Psoas muscle (tissue), 8 donors: ENCODE measurements around the gene PTH1R. TPM values are rescaled to one million over a fixed set of nuclear protein-coding genes. Genes with fewer than 3 reads are reported as not detected.

Experiments
- ATAC-seq, 4 donors: fragments of 200-7000 bp; cut with Tn5 transposase; one replicate each; pipeline ENCODE4 v1.9.1; 2020; ENCODE audit warnings: moderate library complexity in 3 of 4, mild to moderate bottlenecking in 2 of 4
- DNase-seq, 2 donors: peaks; one replicate each; pipeline ENCODE4 v3.0.0-alpha.2; 2020
- H3K27ac ChIP-seq: fragments of 200-600 bp; one replicate; pipeline ENCODE4 v1.8.0; 2022
- H3K27me3 ChIP-seq, 3 donors: fragments of 200-600 bp in 1 of 3; one replicate each; pipeline versions ENCODE4 v1.6.1 to v1.8.0; 2013 to 2022; ENCODE audit warnings: low read length in 2 of 3, mild to moderate bottlenecking in 2 of 3, moderate library complexity in 1 of 3; ENCODE audit not compliant: insufficient read depth in 3 of 3
- H3K36me3 ChIP-seq, 2 donors: fragments of 200-600 bp in 1 of 2; one replicate each; pipeline versions ENCODE4 v1.6.1 to v1.8.0; 2013 to 2022; ENCODE audit warnings: low read depth in 1 of 2, mild to moderate bottlenecking in 1 of 2, moderate library complexity in 1 of 2; ENCODE audit not compliant: insufficient read depth in 1 of 2
- H3K4me1 ChIP-seq: fragments of 200-600 bp; one replicate; pipeline ENCODE4 v1.8.0; 2022
- H3K4me3 ChIP-seq: fragments of 200-600 bp; one replicate; pipeline ENCODE4 v1.8.0; 2022; ENCODE audit warnings: mild to moderate bottlenecking
- H3K9me3 ChIP-seq: fragments of 200-600 bp; one replicate; pipeline ENCODE4 v1.8.0; 2022
- WGBS, 3 donors: extraction: QIAGEN DNeasy Blood & Tissue Kit; methylation state at CpG; one replicate each; pipeline versions ENCODE4 v1.1.6 to v1.1.7; 2013; 5-methylcytosine and 5-hydroxymethylcytosine counted together
- intact Hi-C, 2 donors: fragments of 100-400 bp; cut with DNase I; formaldehyde crosslinking; loops; one replicate each; pipeline versions ENCODE4 v1.11.0 to v1.14.2; 2022
- polyA plus RNA-seq, 3 donors: library from polyadenylated mRNA; stranded (reverse); fragments of 200-250 nt; gene quantifications; one replicate each; pipeline ENCODE4 v1.2.3, GENCODE V29; 2013
- total RNA-seq, 4 donors: library from RNA; stranded (reverse); fragmentation: NEBNext Ultra II Directional in 2 of 4; extraction: Animal tissue kit (Norgen Biotek cat#: 25700) in 2 of 4; gene quantifications; one replicate each; pipeline versions ENCODE4 v1.2.1 to v1.2.4, GENCODE V29; 2021 to 2023
- TF ChIP-seq, protein P1 (sequence below): fragments of 200-600 bp; IDR thresholded peaks from one replicate; pipeline ENCODE4 v1.8.0; 2022; ENCODE audit warnings: antibody characterized with exemption
- donor health status: healthy with polysubstance abuse.
- donor health status: DM: no; HTN: no; CAD: no; lungs with moderate emphysema.
- donor health status: Bipolar disorder and iron deficiency.
- donor health status: healthy.
- donor health status: DM: yes; HTN: yes; CAD: no.
- donor health status: DM: no; HTN: no; CAD: no.
- donor health status: DM: no; HTN: no; CAD: no.
- donor health status: DM: yes; HTN: yes; CAD: no.

PTH1R gene
- total and polyA plus RNA-seq, 7 donors: 1.1 to 5.9 (median 4.2) TPM

DNA sequence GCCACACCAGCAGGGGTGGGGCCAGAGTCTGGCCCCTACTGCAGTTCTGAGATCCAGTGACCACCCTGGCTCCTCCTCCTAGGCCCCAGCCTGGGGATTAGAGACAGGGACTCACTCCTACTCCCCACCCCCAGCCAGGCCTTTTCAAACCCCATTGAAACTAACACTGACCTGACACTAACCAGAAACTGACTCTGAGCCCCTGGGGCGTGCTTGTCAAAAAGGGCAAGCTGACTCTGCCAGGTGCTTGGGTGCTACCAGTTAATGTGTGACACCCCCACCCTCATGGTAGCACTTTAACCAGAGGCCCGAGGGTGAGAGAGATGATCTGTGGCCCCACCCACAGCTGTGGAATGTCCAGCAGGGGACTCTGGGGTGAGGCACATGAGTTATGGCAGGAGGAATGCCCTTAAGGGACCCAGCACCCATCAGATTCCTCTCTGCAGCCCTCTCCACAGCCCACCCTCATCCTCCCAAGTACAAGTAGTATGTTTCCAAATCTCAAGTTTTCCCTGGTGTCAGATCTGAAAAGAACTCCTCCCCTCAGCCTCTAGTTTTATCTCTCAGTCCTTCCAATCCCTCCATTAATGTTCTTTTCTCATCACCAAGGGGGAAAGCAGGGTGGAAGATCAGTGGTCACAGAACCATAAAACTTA, 1.4 kb downstream of the PTH1R start:
- intact Hi-C loops: no loop called here
- ATAC-seq (no peak), DNase-seq (no peak)
- Histone ChIP-seq H3K36me3 (no peaks in the 10 kb centered on the region), H3K4me1 (peaks cover 4% of the 10 kb centered on the region), H3K27ac (no peak overlapping the region), H3K4me3 (no peak overlapping the region), H3K9me3 (no peaks in the 10 kb centered on the region), H3K27me3 (peaks cover 0 to 40% (median 4%) of the 10 kb centered on the region in 3 donors)
- 57 to 66% (median 61%) methylated on average over 2 of the region's 2 CpGs for WGBS, 3 donors
- TF ChIP-seq, protein P1, sequence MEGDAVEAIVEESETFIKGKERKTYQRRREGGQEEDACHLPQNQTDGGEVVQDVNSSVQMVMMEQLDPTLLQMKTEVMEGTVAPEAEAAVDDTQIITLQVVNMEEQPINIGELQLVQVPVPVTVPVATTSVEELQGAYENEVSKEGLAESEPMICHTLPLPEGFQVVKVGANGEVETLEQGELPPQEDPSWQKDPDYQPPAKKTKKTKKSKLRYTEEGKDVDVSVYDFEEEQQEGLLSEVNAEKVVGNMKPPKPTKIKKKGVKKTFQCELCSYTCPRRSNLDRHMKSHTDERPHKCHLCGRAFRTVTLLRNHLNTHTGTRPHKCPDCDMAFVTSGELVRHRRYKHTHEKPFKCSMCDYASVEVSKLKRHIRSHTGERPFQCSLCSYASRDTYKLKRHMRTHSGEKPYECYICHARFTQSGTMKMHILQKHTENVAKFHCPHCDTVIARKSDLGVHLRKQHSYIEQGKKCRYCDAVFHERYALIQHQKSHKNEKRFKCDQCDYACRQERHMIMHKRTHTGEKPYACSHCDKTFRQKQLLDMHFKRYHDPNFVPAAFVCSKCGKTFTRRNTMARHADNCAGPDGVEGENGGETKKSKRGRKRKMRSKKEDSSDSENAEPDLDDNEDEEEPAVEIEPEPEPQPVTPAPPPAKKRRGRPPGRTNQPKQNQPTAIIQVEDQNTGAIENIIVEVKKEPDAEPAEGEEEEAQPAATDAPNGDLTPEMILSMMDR: no peak

DNA sequence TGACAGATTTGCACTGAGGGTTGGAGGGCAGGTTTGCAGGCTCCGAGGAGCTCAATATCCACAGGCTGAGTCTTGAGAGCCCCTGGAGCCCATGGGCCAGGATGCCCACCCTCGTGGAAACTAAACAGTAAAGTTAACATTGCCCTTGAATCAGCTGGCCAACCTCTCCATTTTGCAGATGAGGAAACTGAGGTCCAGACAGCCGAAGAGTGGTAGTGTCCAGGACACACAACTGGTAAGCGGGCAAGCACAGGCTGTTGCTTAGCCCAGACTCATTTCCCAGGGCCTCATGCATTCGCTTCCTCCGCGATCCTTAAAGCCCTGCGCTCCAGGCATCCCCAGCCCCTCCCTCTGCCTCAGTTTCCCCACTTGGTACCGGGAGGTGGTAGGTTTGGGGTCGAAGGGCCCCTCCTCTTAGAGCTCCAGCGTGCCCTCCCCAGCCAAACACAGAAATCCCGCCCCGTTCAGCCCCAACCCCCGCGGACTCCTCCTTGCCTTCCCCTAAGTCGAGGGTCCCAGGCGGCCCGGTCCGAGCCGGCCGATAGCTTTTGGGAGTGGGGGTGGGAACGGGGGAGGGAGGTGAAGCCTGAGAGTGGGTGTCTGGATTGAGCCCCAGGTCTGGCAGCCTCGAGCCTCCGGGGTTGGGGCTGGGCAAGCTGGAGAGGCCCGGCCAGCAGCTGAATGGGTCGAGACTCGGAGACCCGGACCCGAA, 3.5 kb downstream of the PTH1R start:
- 37 to 39% (median 38%) methylated on average over 28 to 29 of the region's 29 CpGs for WGBS, 3 donors
- no peaks in the 10 kb centered on the region for H3K36me3 ChIP-seq
- H3K27ac ChIP-seq: no peak overlapping the region
- DNase-seq (no peak), ATAC-seq (no peak)
- no peaks in the 10 kb centered on the region for H3K9me3 ChIP-seq
- peak overlapping the region; percentile 71 for H3K4me3 ChIP-seq
- TF ChIP-seq, protein P1: no peak
- peaks cover 0 to 42% (median 4%) of the 10 kb centered on the region in 3 donors for H3K27me3 ChIP-seq
- intact Hi-C loops: no loop called here
- H3K4me1 ChIP-seq: peaks cover 4% of the 10 kb centered on the region

DNA sequence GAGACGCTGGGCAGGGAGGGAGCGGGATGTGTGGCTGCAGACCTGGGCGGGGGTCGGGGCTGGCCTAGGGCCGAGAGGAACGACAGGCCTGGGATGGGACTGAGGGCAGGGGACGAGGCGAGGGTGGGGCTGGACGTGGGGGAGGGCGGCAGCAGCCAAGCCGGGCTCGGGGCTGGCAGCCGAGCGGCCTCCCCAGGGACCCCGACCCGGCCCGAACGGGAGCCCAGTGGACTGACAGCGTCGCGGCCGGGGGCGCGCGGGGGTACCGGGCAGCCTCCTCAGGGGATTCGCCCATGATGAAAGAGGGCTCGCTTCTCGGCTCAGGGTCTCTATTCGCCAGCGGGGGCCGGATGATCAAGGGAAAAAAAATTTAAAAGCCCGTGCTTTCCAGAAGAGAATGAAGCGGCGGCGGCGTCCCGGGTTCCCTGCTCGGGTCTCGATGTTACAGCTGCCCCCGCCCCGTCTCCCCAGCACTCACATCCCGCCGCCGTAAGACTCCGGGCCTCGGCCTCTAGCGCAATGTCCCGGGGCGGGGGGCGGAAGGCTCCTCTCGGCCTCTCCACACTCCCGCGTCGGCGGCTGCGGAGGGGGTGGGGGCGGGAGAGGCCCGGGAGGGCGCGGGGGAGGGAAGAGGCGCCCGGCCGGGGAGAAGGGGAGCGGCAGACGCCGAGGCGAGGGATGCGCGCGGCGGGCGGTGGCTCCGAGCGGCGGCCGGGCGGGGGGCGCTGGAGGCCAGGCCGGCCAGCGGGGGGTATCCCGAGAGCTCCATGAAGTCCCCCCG, 4.3 kb downstream of the PTH1R start:
- TF ChIP-seq, protein P1: no peak
- ATAC-seq: peak; percentile 36 to 42 (median 38)
- DNase-seq: peak in 1 of 2 donors; percentile 42
- peak overlapping the region; percentile 60 for H3K27ac ChIP-seq
- H3K9me3 ChIP-seq: no peaks in the 10 kb centered on the region
- H3K4me1 ChIP-seq: peaks cover 4% of the 10 kb centered on the region
- peak overlapping the region; percentile 71 for H3K4me3 ChIP-seq
- H3K27me3 ChIP-seq: peaks cover 0 to 42% (median 4%) of the 10 kb centered on the region in 3 donors
- intact Hi-C loops: no loop called here
- H3K36me3 ChIP-seq: no peaks in the 10 kb centered on the region
- 2 to 3% (median 2%) methylated on average over 44 to 82 of the region's 83 CpGs for WGBS, 3 donors

DNA sequence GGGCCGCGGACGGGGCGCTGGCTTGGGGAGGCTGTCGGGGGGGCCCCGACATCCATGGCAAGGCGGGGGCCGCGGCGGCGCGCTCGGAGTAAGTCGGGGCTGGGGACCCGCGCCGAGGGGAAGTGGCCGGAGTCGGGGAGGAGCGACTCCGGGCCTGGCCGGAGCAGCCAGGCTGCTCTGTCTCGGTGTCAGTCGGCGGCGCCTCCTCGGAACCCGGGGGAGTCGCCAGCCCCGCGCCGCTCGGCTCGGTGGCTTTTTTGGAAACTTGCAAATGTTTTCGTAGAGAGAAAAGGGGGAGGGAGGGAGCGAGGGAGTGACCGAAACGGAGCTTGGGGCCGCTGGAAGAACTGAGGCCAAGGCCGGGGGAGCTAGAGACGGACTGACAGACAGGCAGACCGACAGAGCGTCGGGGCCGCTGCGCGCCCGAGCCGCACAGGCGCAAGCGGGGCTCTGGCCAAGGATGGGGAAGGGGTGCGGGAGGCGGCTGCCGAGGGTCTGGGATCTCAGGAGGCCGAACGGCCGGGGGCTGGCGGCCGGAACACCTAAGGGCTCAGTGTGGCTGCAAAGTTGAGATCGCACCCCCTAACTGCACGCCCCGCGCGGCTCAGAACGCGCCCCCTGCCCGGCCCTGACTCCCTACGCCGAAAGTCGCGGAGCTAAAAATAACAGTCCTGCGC, 5.0 kb downstream of the PTH1R start:
- DNase-seq (no peak), ATAC-seq (peak; percentile 40 to 74 (median 58))
- TF ChIP-seq, protein P1: no peak
- WGBS, 3 donors: 0 to 2% (median 1%) methylated on average over 43 to 72 of the region's 72 CpGs
- Histone ChIP-seq H3K27ac (peak overlapping the region; percentile 60), H3K9me3 (no peaks in the 10 kb centered on the region), H3K36me3 (no peaks in the 10 kb centered on the region), H3K27me3 (peaks cover 0 to 42% (median 4%) of the 10 kb centered on the region in 3 donors), H3K4me3 (peak overlapping the region; percentile 71), H3K4me1 (peaks cover 4% of the 10 kb centered on the region)
- intact Hi-C loops: no loop called here
